Gastroesophageal sphincter (tissue), 4 donors: ENCODE data around the gene LHX5. TPM values are rescaled to one million over a fixed set of nuclear protein-coding genes. Genes with fewer than 3 reads are reported as not detected.

ENCODE experiments used
- ATAC-seq: fragments of 150-250 bp; one replicate; pipeline ENCODE4 v1.9.1; 2016; ENCODE audit warnings: mild to moderate bottlenecking, moderate library complexity
- H3K27ac ChIP-seq, 4 donors: fragments of 200-600 bp; sonication (generic) in 3 of 4; 1 replicate in 3 of 4; 2 replicates in 1 of 4; pipeline ENCODE4 v1.5.1; 2016 to 2019
- H3K27me3 ChIP-seq: fragments of 200-600 bp; sonication (generic); one replicate; pipeline ENCODE4 v1.5.1; 2019
- H3K36me3 ChIP-seq, 2 donors: fragments of 200-600 bp; sonication (generic); one replicate each; pipeline ENCODE4 v1.5.1; 2019; ENCODE audit warnings: control low read depth in 1 of 2
- H3K4me1 ChIP-seq, 3 donors: fragments of 200-600 bp; sonication (generic); 1 replicate in 2 of 3; 2 replicates in 1 of 3; pipeline ENCODE4 v1.5.1; 2016 to 2019; ENCODE audit warnings: control low read depth in 2 of 3
- H3K4me3 ChIP-seq, 2 donors: fragments of 200-600 bp; sonication (generic); one replicate each; pipeline ENCODE4 v1.5.1; 2019; ENCODE audit warnings: mild to moderate bottlenecking in 1 of 2, moderate library complexity in 1 of 2
- H3K9me3 ChIP-seq, 3 donors: fragments of 200-600 bp; sonication (generic); one replicate each; pipeline ENCODE4 v1.5.1; 2017 to 2019; ENCODE audit warnings: control low read depth in 2 of 3
- CTCF ChIP-seq, 4 experiments: fragments of 200-600 bp in 2 of 4; fragments of 450-650 bp in 2 of 4; sonication (generic) in 1 of 4; IDR thresholded peaks; one replicate each; pipeline ENCODE4 v1.5.1; 2017 to 2019; ENCODE audit warnings: antibody characterized with exemption in 4 of 4, mild to moderate bottlenecking in 2 of 4, moderate library complexity in 2 of 4
- EP300 ChIP-seq: sonication (generic); formaldehyde crosslinking; IDR thresholded peaks from one replicate; pipeline ENCODE4 v1.6.1; 2017; ENCODE audit warnings: antibody characterized with exemption, mild to moderate bottlenecking
- POLR2A ChIP-seq, 2 donors: fragments of 450-650 bp; IDR thresholded peaks; one replicate each; pipeline ENCODE4 v1.6.1; 2017; ENCODE audit warnings: antibody characterized with exemption in 2 of 2, mild to moderate bottlenecking in 2 of 2, moderate library complexity in 1 of 2
- POLR2AphosphoS5 ChIP-seq: sonication (generic); formaldehyde crosslinking; IDR thresholded peaks from one replicate; pipeline ENCODE4 v1.6.1; 2017; ENCODE audit warnings: antibody characterized with exemption
- WGBS, 2 donors: methylation state at CpG; one replicate each; pipeline ENCODE4 v1.1.5; 2018; ENCODE audit warnings: low coverage in 1 of 2; 5-methylcytosine and 5-hydroxymethylcytosine counted together
- total RNA-seq, 4 donors: library from RNA; depleted of rRNA; stranded (reverse); fragments of >200 nt; gene quantifications; one replicate each; pipeline ENCODE4 v1.1.0, GENCODE V29; 2016

The LHX5 gene
- total RNA-seq, 4 donors from 2014 or later: not detected

DNA sequence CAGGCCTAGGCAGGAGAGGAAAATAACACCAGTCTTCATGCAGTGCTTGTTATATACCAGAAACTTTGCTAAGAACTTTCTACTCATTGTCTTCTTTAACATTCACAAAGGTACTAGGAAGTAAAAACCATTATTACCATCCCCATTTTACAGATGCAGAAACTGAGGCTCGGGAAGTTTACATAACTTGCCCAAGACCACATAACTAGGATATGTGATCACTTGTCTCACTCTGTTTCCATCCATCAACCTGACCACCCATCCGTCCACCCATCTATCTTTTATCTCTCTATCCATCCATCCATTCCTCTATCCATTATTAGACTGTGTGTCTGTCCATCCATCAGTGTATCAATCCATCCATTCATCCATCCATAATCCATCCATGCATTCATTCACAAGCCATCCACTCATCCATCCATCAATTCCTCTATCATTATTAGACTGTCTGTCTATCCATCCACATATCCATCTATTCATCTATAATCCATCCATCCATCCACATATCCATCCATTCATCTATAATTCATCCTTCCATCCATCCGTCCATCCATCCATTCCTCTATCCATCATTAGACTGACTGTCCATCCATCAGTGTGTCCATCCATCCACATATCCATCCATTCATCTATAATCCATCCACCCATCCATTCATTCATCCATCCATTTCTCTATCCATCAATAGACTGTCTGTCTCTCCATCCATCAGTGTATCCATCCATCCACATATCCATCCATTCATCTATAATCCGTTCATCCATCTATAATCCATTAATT, 33.0 kb downstream of the LHX5 start:
- Histone ChIP-seq H3K27ac (no peak overlapping the region), H3K4me3 (no peak overlapping the region)
- WGBS, 2 donors: 57 to 67% methylated on average over 4 of the region's 4 CpGs

GRCh38 chr12:113437729-113438100, 34.0 kb downstream of the LHX5 start:
- Histone ChIP-seq H3K27ac (no peak overlapping the region), H3K27me3 (peaks cover 33% of the 10 kb centered on the region), H3K9me3 (no peaks in the 10 kb centered on the region), H3K4me3 (no peak overlapping the region), H3K36me3 (no peaks in the 10 kb centered on the region), H3K4me1 (no peaks in the 10 kb centered on the region)
- 34 to 43% methylated on average over 2 to 4 of the region's 9 CpGs for WGBS, 2 donors
- TF ChIP-seq POLR2AphosphoS5: no peak
- TF ChIP-seq POLR2A (IDR thresholded peaks at IDR 0.05): no peak
- no peak for TF ChIP-seq EP300
- TF ChIP-seq CTCF (IDR thresholded peaks at IDR 0.05): no peak
- no peak for ATAC-seq

More for the DNA sequence above, 33.0 kb downstream of the LHX5 start:
- H3K9me3 ChIP-seq: no peaks in the 10 kb centered on the region
- peaks cover 43% of the 10 kb centered on the region for H3K27me3 ChIP-seq
- H3K4me1 ChIP-seq: no peaks in the 10 kb centered on the region
- no peaks in the 10 kb centered on the region for H3K36me3 ChIP-seq
- ATAC-seq: no peak
- TF ChIP-seq POLR2A (IDR thresholded peaks at IDR 0.05) (no peak), CTCF (IDR thresholded peaks at IDR 0.05) (no peak), EP300 (no peak), POLR2AphosphoS5 (no peak)

DNA sequence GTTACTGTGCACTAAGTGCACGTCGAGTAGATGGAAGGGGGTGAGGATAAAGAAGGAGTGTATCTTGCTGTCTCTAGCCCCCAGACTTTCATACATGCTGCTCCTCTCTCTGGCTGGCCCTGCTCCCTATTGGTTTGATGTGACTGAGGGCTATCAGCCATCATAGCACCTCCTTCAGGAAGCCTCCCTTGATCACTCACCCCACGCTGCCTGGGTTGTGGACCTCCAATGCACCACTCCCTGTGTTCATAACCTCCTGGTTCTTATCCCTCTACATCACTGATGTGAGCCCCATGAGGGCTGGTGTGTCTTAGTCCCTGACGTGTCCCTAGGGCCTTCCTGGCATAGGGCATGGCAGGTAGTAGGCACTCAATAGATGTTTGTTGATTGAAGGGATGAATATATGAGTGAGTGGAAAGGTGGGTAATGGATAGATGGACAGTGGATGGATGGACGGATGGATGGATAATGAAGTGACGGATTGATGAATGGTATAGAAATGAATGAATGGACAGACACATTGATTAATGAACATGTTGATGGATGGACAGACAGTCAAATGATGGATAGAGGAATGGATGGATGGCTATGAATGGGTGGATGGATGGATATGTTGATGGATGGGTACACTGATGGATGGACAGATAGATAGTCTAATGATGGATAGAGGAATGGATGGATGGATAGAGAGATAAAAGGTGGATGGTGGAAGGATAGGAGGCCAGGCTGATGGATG, 34.5 kb downstream of the LHX5 start:
- no peak for ATAC-seq
- TF ChIP-seq CTCF (IDR thresholded peaks at IDR 0.05) (no peak), POLR2AphosphoS5 (no peak), POLR2A (IDR thresholded peaks at IDR 0.05) (no peak), EP300 (no peak)
- Histone ChIP-seq H3K4me1 (no peaks in the 10 kb centered on the region), H3K4me3 (no peak overlapping the region), H3K36me3 (no peaks in the 10 kb centered on the region), H3K27me3 (peaks cover 29% of the 10 kb centered on the region), H3K27ac (no peak overlapping the region), H3K9me3 (no peaks in the 10 kb centered on the region)
- 53% methylated on average over 5 of the region's 6 CpGs; no CpG with 5 or more reads in 1 of the 2 donors for WGBS, 2 donors

GRCh38 chr12:113436586-113436985, 35.1 kb downstream of the LHX5 start:
- Histone ChIP-seq H3K4me1 (no peaks in the 10 kb centered on the region), H3K27me3 (peaks cover 23% of the 10 kb centered on the region), H3K4me3 (no peak overlapping the region), H3K27ac (no peak overlapping the region), H3K9me3 (no peaks in the 10 kb centered on the region), H3K36me3 (no peaks in the 10 kb centered on the region)
- no peak for ATAC-seq
- no peak for TF ChIP-seq POLR2AphosphoS5
- TF ChIP-seq EP300: no peak
- no peak for TF ChIP-seq POLR2A (IDR thresholded peaks at IDR 0.05)
- TF ChIP-seq CTCF (IDR thresholded peaks at IDR 0.05): no peak
- no CpG with 5 or more reads among the region's 6 CpGs for WGBS, 2 donors
